Neural crest cell (in vitro differentiated cells): Measurements from ENCODE around the gene ELK3. TPM values are rescaled to one million over a fixed set of nuclear protein-coding genes. Genes with fewer than 3 reads are reported as not detected.

Source experiments
- DNase-seq: peaks from one replicate; pipeline ENCODE4 v3.0.0; 2021; ENCODE audit warnings: low read depth, mixed read lengths, low spot score
- H3K27ac Mint-ChIP-seq: one replicate; pipeline ENCODE4 v1.8.0; 2021; ENCODE audit warnings: mild to moderate bottlenecking, mixed read lengths; ENCODE audit not compliant: unreplicated experiment
- H3K27me3 Mint-ChIP-seq: 2 replicates; pipeline ENCODE4 v1.8.0; 2021; ENCODE audit warnings: low read depth, mild to moderate bottlenecking, mixed read lengths
- H3K36me3 Mint-ChIP-seq: 2 replicates; pipeline ENCODE4 v1.8.0; 2021; ENCODE audit warnings: low read depth, mild to moderate bottlenecking, mixed read lengths
- H3K4me1 Mint-ChIP-seq: 2 replicates; pipeline ENCODE4 v1.8.0; 2021; ENCODE audit warnings: mixed read lengths
- H3K4me3 Mint-ChIP-seq: one replicate; pipeline ENCODE4 v1.8.0; 2021; ENCODE audit warnings: mild to moderate bottlenecking, mixed read lengths
- H3K9me3 Mint-ChIP-seq: 2 replicates; pipeline ENCODE4 v1.8.0; 2021; ENCODE audit warnings: mixed read lengths
- CTCF ChIP-seq: fragments of 200-600 bp; sonication (generic); conservative IDR thresholded peaks from 2 replicates; pipeline ENCODE4 v1.5.0; 2021; ENCODE audit warnings: antibody characterized with exemption, mild to moderate bottlenecking
- total RNA-seq: library from RNA; stranded (reverse); gene quantifications from 2 replicates; pipeline ENCODE4 v1.2.1, GENCODE V29; 2021

Gene ELK3
- total RNA-seq, 1 donor from 2014 or later = 19.0 TPM

- TF ChIP-seq CTCF = no peak
- H3K36me3 Mint-ChIP-seq = peaks cover 23% of the 10 kb centered on the region
- H3K4me3 Mint-ChIP-seq = no peak overlapping the region
- H3K27ac Mint-ChIP-seq = peak overlapping the region; percentile 23
- peaks cover 2% of the 10 kb centered on the region for H3K9me3 Mint-ChIP-seq
- H3K4me1 Mint-ChIP-seq = no peaks in the 10 kb centered on the region
- no peak for DNase-seq
- no peaks in the 10 kb centered on the region for H3K27me3 Mint-ChIP-seq
These were observed 77.5 kb downstream of the ELK3 start for GRCh38 chr12:96271469-96272199.

- no peak for TF ChIP-seq CTCF
- H3K27ac Mint-ChIP-seq = no peak overlapping the region
- no peaks in the 10 kb centered on the region for H3K4me1 Mint-ChIP-seq
- H3K36me3 Mint-ChIP-seq = peaks cover 30% of the 10 kb centered on the region
- H3K4me3 Mint-ChIP-seq = no peak overlapping the region
- no peak for DNase-seq
- no peaks in the 10 kb centered on the region for H3K27me3 Mint-ChIP-seq
- H3K9me3 Mint-ChIP-seq = peaks cover 2% of the 10 kb centered on the region
These were observed 80.2 kb downstream of the ELK3 start for GRCh38 chr12:96274331-96274730.

GRCh38 chr12:96285158-96285557 lies 91.0 kb downstream of the ELK3 start:
- TF ChIP-seq CTCF = no peak
- no peak overlapping the region for H3K27ac Mint-ChIP-seq
- H3K9me3 Mint-ChIP-seq = no peaks in the 10 kb centered on the region
- DNase-seq = no peak
- H3K4me3 Mint-ChIP-seq = no peak overlapping the region
- peaks cover 25% of the 10 kb centered on the region for H3K36me3 Mint-ChIP-seq
- peaks cover 3% of the 10 kb centered on the region for H3K4me1 Mint-ChIP-seq
- H3K27me3 Mint-ChIP-seq = no peaks in the 10 kb centered on the region

GRCh38 chr12:96289067-96289466 lies 94.9 kb downstream of the ELK3 start:
- Mint-ChIP-seq H3K36me3 (peaks cover 27% of the 10 kb centered on the region), H3K4me3 (no peak overlapping the region), H3K27me3 (no peaks in the 10 kb centered on the region), H3K4me1 (no peaks in the 10 kb centered on the region), H3K9me3 (no peaks in the 10 kb centered on the region), H3K27ac (no peak overlapping the region)
- no peak for DNase-seq
- TF ChIP-seq CTCF = no peak

- H3K4me3 Mint-ChIP-seq = no peak overlapping the region
- H3K27me3 Mint-ChIP-seq = no peaks in the 10 kb centered on the region
- H3K36me3 Mint-ChIP-seq = peaks cover 22% of the 10 kb centered on the region
- no peak for DNase-seq
- no peak for TF ChIP-seq CTCF
- H3K27ac Mint-ChIP-seq = no peak overlapping the region
- H3K9me3 Mint-ChIP-seq = no peaks in the 10 kb centered on the region
- no peaks in the 10 kb centered on the region for H3K4me1 Mint-ChIP-seq
These were observed 98.9 kb downstream of the ELK3 start for GRCh38 chr12:96293093-96293492.
